Ovary (tissue), 3 donors: ENCODE results near the gene FFAR2.

Source experiments
- EP300 ChIP-seq: sonication (generic); formaldehyde crosslinking; IDR thresholded peaks from one replicate; pipeline ENCODE4 v1.6.1; 2017; ENCODE audit warnings: antibody characterized with exemption
- POLR2A ChIP-seq: fragments of 450-650 bp; IDR thresholded peaks from one replicate; pipeline ENCODE4 v1.6.1; 2017; ENCODE audit warnings: antibody characterized with exemption, mild to moderate bottlenecking, moderate library complexity
- TF ChIP-seq, protein P1 (sequence below), 3 donors: fragments of 450-650 bp in 2 of 3; fragments of 200-600 bp in 1 of 3; IDR thresholded peaks; one replicate each; pipeline versions ENCODE4 v1.5.1 to v1.8.0; 2016 to 2022; ENCODE audit warnings: antibody characterized with exemption in 3 of 3, mild to moderate bottlenecking in 1 of 3
- donor health status: DM: no; HTN: no; CAD: no.

DNA sequence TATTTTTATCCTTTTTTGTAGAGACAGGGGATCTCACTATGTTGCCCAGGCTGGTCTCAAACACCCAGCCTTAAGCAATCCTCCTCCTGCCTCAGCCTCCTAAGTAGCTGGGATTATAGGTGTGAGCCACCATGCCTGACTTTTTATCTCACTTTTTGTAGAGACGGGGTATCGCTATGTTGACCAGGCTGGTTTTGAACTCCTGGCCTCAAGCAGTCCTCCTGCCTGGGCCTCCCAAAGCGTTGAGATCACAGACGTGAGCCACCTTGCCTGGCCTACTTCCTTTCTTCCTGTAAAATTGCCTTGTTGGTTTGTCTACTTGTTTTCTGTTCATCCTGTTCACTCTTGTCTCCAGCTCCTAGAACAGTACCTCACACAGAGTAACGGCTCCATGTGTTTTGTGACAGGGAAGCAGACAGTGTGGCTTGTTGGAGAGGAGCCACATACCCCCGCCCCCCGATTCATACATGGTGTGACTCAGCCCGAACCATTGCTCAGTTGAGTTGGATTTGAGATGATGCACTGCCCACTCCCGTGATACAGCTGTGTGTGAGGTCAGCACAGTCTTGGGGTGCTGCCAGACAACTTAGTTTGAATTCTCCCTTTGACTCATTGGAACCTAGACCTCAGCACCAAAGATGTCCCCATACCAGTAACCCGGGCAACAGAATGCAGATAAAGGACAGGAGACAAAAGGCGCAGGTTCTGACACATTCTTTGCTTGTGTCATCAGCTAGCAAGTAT lies 43.0 kb upstream of the FFAR2 start:
- TF ChIP-seq, protein P1, sequence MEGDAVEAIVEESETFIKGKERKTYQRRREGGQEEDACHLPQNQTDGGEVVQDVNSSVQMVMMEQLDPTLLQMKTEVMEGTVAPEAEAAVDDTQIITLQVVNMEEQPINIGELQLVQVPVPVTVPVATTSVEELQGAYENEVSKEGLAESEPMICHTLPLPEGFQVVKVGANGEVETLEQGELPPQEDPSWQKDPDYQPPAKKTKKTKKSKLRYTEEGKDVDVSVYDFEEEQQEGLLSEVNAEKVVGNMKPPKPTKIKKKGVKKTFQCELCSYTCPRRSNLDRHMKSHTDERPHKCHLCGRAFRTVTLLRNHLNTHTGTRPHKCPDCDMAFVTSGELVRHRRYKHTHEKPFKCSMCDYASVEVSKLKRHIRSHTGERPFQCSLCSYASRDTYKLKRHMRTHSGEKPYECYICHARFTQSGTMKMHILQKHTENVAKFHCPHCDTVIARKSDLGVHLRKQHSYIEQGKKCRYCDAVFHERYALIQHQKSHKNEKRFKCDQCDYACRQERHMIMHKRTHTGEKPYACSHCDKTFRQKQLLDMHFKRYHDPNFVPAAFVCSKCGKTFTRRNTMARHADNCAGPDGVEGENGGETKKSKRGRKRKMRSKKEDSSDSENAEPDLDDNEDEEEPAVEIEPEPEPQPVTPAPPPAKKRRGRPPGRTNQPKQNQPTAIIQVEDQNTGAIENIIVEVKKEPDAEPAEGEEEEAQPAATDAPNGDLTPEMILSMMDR (IDR thresholded peaks at IDR 0.05) = no peak
- TF ChIP-seq POLR2A = no peak
- TF ChIP-seq EP300 = no peak
